ENCODE measurements around the gene REXO4. TPM values are rescaled to one million over a fixed set of nuclear protein-coding genes. Genes with fewer than 3 reads are reported as not detected.
A peak's percentile ranks its signal among the peaks of the same experiment; 100 is the strongest.
"Not testable (repeated sequence)": the region's sequence is repeated elsewhere in the genome, so short reads cannot be mapped to it uniquely, and the experiment has no call there.

The REXO4 gene
- total RNA-seq (ENCODE audit: insufficient read depth, low replicate concordance): 7.9 TPM

- DNase-seq (ENCODE audit: low spot score): peak; percentile 89
Observed at GRCh38 chr9:133417541-133418461, at the start of gene REXO4. REXO4 (minus strand) TSS chr9:133418010; CDS start chr9:133417844, 166 bp downstream.

GRCh38 chr9:133467101-133467500, 49.3 kb upstream of the REXO4 start:
- DNase-seq (ENCODE audit: low spot score): no peak

- DNase-seq (ENCODE audit: low spot score): no peak
Observed at GRCh38 chr9:133465984-133466383, 48.2 kb upstream of the REXO4 start.

- DNase-seq (ENCODE audit: low spot score): no peak
Observed at GRCh38 chr9:133464638-133465037, 46.8 kb upstream of the REXO4 start.

- DNase-seq (ENCODE audit: low spot score): no peak
Observed at GRCh38 chr9:133463864-133464615, 46.2 kb upstream of the REXO4 start.

GRCh38 chr9:133463234-133463863, 45.5 kb upstream of the REXO4 start:
- DNase-seq (ENCODE audit: low spot score): no peak

- no peak for DNase-seq (ENCODE audit: low spot score)
Observed at GRCh38 chr9:133461975-133462374, 44.2 kb upstream of the REXO4 start.

- no peak for DNase-seq (ENCODE audit: low spot score)
Observed at GRCh38 chr9:133460405-133461175, 42.8 kb upstream of the REXO4 start.

- DNase-seq (ENCODE audit: low spot score): peak; percentile 96
Observed at GRCh38 chr9:133459476-133460404, 41.9 kb upstream of the REXO4 start, which contains the start of gene CACFD1. CACFD1 (plus strand) TSS chr9:133459978; CDS start chr9:133460067, 89 bp downstream.

- no peak for DNase-seq (ENCODE audit: low spot score)
Observed at GRCh38 chr9:133458643-133459312, 41.0 kb upstream of the REXO4 start.

- no peak for DNase-seq (ENCODE audit: low spot score)
Observed at GRCh38 chr9:133457748-133458147, 39.9 kb upstream of the REXO4 start.

GRCh38 chr9:133457233-133457632, 39.4 kb upstream of the REXO4 start:
- DNase-seq (ENCODE audit: low spot score): no peak

GRCh38 chr9:133456409-133456808, 38.6 kb upstream of the REXO4 start:
- no peak for DNase-seq (ENCODE audit: low spot score)

GRCh38 chr9:133455936-133456335, 38.1 kb upstream of the REXO4 start:
- no peak for DNase-seq (ENCODE audit: low spot score)

- no peak for DNase-seq (ENCODE audit: low spot score)
Observed at GRCh38 chr9:133454943-133455673, 37.3 kb upstream of the REXO4 start.

- no peak for DNase-seq (ENCODE audit: low spot score)
Observed at GRCh38 chr9:133454325-133454724, 36.5 kb upstream of the REXO4 start.

GRCh38 chr9:133453651-133454050, 35.8 kb upstream of the REXO4 start:
- no peak for DNase-seq (ENCODE audit: low spot score)

- no peak for DNase-seq (ENCODE audit: low spot score)
Observed at GRCh38 chr9:133452562-133452961, 34.8 kb upstream of the REXO4 start.

GRCh38 chr9:133451865-133452264, 34.1 kb upstream of the REXO4 start:
- DNase-seq (ENCODE audit: low spot score): not testable (repeated sequence)
